PC-9 (cell line): ENCODE results near the gene CXorf51A.

Experiments used
- CTCF ChIP-seq: fragments of 200-600 bp; sonication (generic); conservative IDR thresholded peaks from 2 replicates; pipeline ENCODE4 v1.6.1; 2017; ENCODE audit warnings: mixed run types, antibody characterized with exemption, mild to moderate bottlenecking, moderate library complexity
- EZH2 ChIP-seq: fragments of 200-600 bp; sonication (generic); IDR thresholded peaks from 2 replicates; pipeline ENCODE4 v1.8.0; 2017; ENCODE audit warnings: antibody characterized with exemption, low read depth

- TF ChIP-seq CTCF (no peak), EZH2 (no peak)
Measured at GRCh38 chrX:146863566-146863965, 49.0 kb upstream of the CXorf51A start.
